GM23338 (cell line): Measurements from ENCODE around the gene GPR39. TPM values are rescaled to one million over a fixed set of nuclear protein-coding genes. Genes with fewer than 3 reads are reported as not detected.

Experiments used
- ATAC-seq: fragments of 200-7000 bp; cut with Tn5 transposase; 3 replicates; pipeline ENCODE4 v1.9.1; 2020
- DNase-seq: peaks from one replicate; pipeline ENCODE4 v3.0.0-alpha.2; 2015; ENCODE audit warnings: low spot score
- H2AFZ ChIP-seq: fragments of 200-600 bp; sonication (generic); 2 replicates; pipeline ENCODE4 v1.8.0; 2016; ENCODE audit warnings: antibody characterized with exemption, mild to moderate bottlenecking, moderate library complexity
- H3F3A ChIP-seq: fragments of 200-600 bp; sonication (generic); replicated peaks from 2 replicates; pipeline ENCODE4 v1.8.0; 2017; ENCODE audit warnings: antibody characterized with exemption, mixed run types, low read depth
- H3K27ac ChIP-seq: fragments of 200-600 bp; sonication (generic); 2 replicates; pipeline ENCODE4 v1.6.1; 2016; ENCODE audit warnings: low read depth
- H3K27me3 ChIP-seq: fragments of 200-600 bp; sonication (generic); 2 replicates; pipeline ENCODE4 v1.8.0; 2016; ENCODE audit warnings: mild to moderate bottlenecking, mixed run types, moderate library complexity; ENCODE audit not compliant: insufficient read depth
- H3K36me3 ChIP-seq: fragments of 200-600 bp; sonication (generic); 2 replicates; pipeline ENCODE4 v1.8.0; 2016; ENCODE audit warnings: mild to moderate bottlenecking; ENCODE audit not compliant: insufficient read depth
- H3K4me1 ChIP-seq: fragments of 200-600 bp; sonication (generic); 2 replicates; pipeline ENCODE4 v1.8.0; 2016; ENCODE audit warnings: mild to moderate bottlenecking, moderate library complexity; ENCODE audit not compliant: insufficient read depth
- H3K4me2 ChIP-seq: fragments of 200-600 bp; sonication (generic); 2 replicates; pipeline ENCODE4 v1.7.1; 2017; ENCODE audit warnings: mixed run types
- H3K4me3 ChIP-seq: fragments of 200-600 bp; sonication (generic); 2 replicates; pipeline ENCODE4 v1.6.1; 2016; ENCODE audit warnings: mixed run types
- H3K79me2 ChIP-seq: fragments of 200-600 bp; sonication (generic); replicated peaks from 2 replicates; pipeline ENCODE4 v1.8.0; 2017; ENCODE audit warnings: mild to moderate bottlenecking; ENCODE audit not compliant: insufficient read depth
- H3K9me2 ChIP-seq: fragments of 200-600 bp; sonication (generic); 2 replicates; pipeline ENCODE4 v1.8.0; 2017; ENCODE audit not compliant: insufficient read depth
- H4K20me1 ChIP-seq: fragments of 200-600 bp; sonication (generic); replicated peaks from 2 replicates; pipeline ENCODE4 v1.8.0; 2017; ENCODE audit warnings: mild to moderate bottlenecking; ENCODE audit not compliant: insufficient read depth
- H3K27ac Mint-ChIP-seq: 2 replicates; pipeline ENCODE4 v1.8.0; 2020; ENCODE audit warnings: inconsistent platforms, mild to moderate bottlenecking, moderate library complexity, mixed read lengths
- H3K27me3 Mint-ChIP-seq: 3 replicates; pipeline ENCODE4 v1.8.0; 2022; ENCODE audit warnings: low read depth, mild to moderate bottlenecking, moderate library complexity, mixed read lengths, inconsistent platforms; ENCODE audit not compliant: insufficient read depth, poor library complexity
- H3K36me3 Mint-ChIP-seq: 3 replicates; pipeline ENCODE4 v1.8.0; 2021; ENCODE audit warnings: low read depth, mild to moderate bottlenecking, inconsistent platforms, moderate library complexity, mixed read lengths
- H3K4me1 Mint-ChIP-seq: 3 replicates; pipeline ENCODE4 v1.8.0; 2020; ENCODE audit warnings: mild to moderate bottlenecking, inconsistent platforms, mixed read lengths
- H3K4me3 Mint-ChIP-seq: 3 replicates; pipeline ENCODE4 v1.8.0; 2021; ENCODE audit warnings: moderate library complexity, mild to moderate bottlenecking, inconsistent platforms, mixed read lengths
- H3K9me3 Mint-ChIP-seq: 3 replicates; pipeline ENCODE4 v1.8.0; 2020; ENCODE audit warnings: moderate library complexity, mild to moderate bottlenecking, inconsistent platforms, mixed read lengths
- CREB1 ChIP-seq: fragments of 250-450 bp; sonication (Bioruptor Pico); IDR thresholded peaks from 2 replicates; pipeline ENCODE4 v1.5.0; 2020; ENCODE audit warnings: low read depth, mild to moderate bottlenecking, moderate library complexity
- EZH2phosphoT487 ChIP-seq: fragments of 200-600 bp; sonication (generic); IDR thresholded peaks from one replicate; pipeline ENCODE4 v1.8.1; 2018; ENCODE audit warnings: antibody characterized with exemption; ENCODE audit not compliant: unreplicated experiment
- JUNB ChIP-seq: IDR thresholded peaks from one replicate; pipeline ENCODE4 v1.6.1; 2016; ENCODE audit warnings: antibody characterized with exemption; ENCODE audit not compliant: unreplicated experiment
- NANOG ChIP-seq: IDR thresholded peaks from 2 replicates; pipeline ENCODE4 v1.6.1; 2016; ENCODE audit warnings: antibody characterized with exemption, borderline replicate concordance
- STAT1 ChIP-seq: IDR thresholded peaks from one replicate; pipeline ENCODE4 v1.6.1; 2016; ENCODE audit warnings: antibody characterized with exemption; ENCODE audit not compliant: unreplicated experiment
- ZNF114 ChIP-seq: fragments of 250-450 bp; sonication (Bioruptor Pico); IDR thresholded peaks from 2 replicates; pipeline ENCODE4 v1.5.0; 2020; ENCODE audit warnings: mild to moderate bottlenecking, moderate library complexity
- ZNF331 ChIP-seq: fragments of 250-450 bp; sonication (Bioruptor Pico); IDR thresholded peaks from 2 replicates; pipeline ENCODE4 v1.5.0; 2020; ENCODE audit warnings: low read depth, mild to moderate bottlenecking, moderate library complexity
- polyA plus RNA-seq: library from polyadenylated mRNA; unstranded; fragments of >200 nt; fragmentation: Nextera tagmentation; extraction: Ambion mirVana; gene quantifications from 2 replicates; pipeline ENCODE4 v1.2.1, GENCODE V29; 2016
- total RNA-seq: library from RNA; depleted of rRNA; stranded (reverse); fragments of >200 nt; shearing (Covaris generic); gene quantifications from 2 replicates; pipeline ENCODE4 v1.2.3, GENCODE V29; 2014
- TF ChIP-seq, protein P1 (sequence below): IDR thresholded peaks from one replicate; pipeline ENCODE4 v1.6.1; 2018; ENCODE audit warnings: antibody characterized with exemption; ENCODE audit not compliant: unreplicated experiment
- TF ChIP-seq, protein P2 (sequence below), 2 experiments: fragments of 200-600 bp in 1 of 2; sonication (generic) in 1 of 2; conservative IDR thresholded peaks; 2 replicates each; pipeline versions ENCODE4 v1.5.1 to v1.6.1; 2016 to 2017; ENCODE audit warnings: antibody characterized with exemption in 2 of 2, low read depth in 2 of 2, mild to moderate bottlenecking in 2 of 2, moderate library complexity in 1 of 2
- TF ChIP-seq, protein P3 (sequence below): IDR thresholded peaks from 2 replicates; pipeline ENCODE4 v1.6.1; 2016; ENCODE audit warnings: antibody characterized with exemption

The GPR39 gene
- total and polyA plus RNA-seq, 2 experiments from 2014 or later = 0.55 to 1.9 TPM

DNA sequence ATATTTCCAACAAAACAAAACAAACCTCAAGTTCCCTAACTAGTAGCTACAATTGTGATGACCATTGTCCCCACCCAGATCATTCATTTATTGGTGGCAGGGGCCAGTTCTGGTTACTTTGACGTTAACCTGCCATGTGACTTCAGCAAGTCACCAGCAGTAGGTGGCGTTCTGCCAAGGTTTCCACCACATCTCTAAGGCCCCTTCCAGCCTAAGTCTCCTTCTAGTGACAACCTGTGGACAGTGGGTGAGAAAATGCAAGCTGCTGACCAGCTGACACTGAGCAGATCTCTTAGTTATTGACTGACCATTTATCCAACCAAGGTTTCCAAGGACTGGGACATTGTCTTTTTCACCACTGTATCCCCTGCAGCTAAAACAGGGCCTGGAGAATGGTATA, 98.4 kb downstream of the GPR39 start:
- Histone ChIP-seq H3K27me3 (no peaks in the 10 kb centered on the region), H3K4me1 (no peaks in the 10 kb centered on the region), H3K36me3 (no peaks in the 10 kb centered on the region), H3K9me2 (no peaks in the 10 kb centered on the region; the same call in 1 of the 2 replicates), H3K4me3 (no peak overlapping the region), H2AFZ (no peak overlapping the region), H3K79me2 (no peaks in the 10 kb centered on the region), H3K4me2 (no peak overlapping the region), H4K20me1 (no peaks in the 10 kb centered on the region), H3F3A (no peaks in the 10 kb centered on the region), H3K27ac (no peak overlapping the region)
- ATAC-seq (no peak), DNase-seq (no peak)
- TF ChIP-seq, protein P1, sequence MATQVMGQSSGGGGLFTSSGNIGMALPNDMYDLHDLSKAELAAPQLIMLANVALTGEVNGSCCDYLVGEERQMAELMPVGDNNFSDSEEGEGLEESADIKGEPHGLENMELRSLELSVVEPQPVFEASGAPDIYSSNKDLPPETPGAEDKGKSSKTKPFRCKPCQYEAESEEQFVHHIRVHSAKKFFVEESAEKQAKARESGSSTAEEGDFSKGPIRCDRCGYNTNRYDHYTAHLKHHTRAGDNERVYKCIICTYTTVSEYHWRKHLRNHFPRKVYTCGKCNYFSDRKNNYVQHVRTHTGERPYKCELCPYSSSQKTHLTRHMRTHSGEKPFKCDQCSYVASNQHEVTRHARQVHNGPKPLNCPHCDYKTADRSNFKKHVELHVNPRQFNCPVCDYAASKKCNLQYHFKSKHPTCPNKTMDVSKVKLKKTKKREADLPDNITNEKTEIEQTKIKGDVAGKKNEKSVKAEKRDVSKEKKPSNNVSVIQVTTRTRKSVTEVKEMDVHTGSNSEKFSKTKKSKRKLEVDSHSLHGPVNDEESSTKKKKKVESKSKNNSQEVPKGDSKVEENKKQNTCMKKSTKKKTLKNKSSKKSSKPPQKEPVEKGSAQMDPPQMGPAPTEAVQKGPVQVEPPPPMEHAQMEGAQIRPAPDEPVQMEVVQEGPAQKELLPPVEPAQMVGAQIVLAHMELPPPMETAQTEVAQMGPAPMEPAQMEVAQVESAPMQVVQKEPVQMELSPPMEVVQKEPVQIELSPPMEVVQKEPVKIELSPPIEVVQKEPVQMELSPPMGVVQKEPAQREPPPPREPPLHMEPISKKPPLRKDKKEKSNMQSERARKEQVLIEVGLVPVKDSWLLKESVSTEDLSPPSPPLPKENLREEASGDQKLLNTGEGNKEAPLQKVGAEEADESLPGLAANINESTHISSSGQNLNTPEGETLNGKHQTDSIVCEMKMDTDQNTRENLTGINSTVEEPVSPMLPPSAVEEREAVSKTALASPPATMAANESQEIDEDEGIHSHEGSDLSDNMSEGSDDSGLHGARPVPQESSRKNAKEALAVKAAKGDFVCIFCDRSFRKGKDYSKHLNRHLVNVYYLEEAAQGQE = no peak
- TF ChIP-seq NANOG = no peak
- TF ChIP-seq, protein P2, sequence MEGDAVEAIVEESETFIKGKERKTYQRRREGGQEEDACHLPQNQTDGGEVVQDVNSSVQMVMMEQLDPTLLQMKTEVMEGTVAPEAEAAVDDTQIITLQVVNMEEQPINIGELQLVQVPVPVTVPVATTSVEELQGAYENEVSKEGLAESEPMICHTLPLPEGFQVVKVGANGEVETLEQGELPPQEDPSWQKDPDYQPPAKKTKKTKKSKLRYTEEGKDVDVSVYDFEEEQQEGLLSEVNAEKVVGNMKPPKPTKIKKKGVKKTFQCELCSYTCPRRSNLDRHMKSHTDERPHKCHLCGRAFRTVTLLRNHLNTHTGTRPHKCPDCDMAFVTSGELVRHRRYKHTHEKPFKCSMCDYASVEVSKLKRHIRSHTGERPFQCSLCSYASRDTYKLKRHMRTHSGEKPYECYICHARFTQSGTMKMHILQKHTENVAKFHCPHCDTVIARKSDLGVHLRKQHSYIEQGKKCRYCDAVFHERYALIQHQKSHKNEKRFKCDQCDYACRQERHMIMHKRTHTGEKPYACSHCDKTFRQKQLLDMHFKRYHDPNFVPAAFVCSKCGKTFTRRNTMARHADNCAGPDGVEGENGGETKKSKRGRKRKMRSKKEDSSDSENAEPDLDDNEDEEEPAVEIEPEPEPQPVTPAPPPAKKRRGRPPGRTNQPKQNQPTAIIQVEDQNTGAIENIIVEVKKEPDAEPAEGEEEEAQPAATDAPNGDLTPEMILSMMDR (conservative IDR thresholded peaks at IDR 0.05; ENCODE audit: low read depth in 2 of 2) = peak in 1 of 2 experiments; percentile 40; a peak in 2 of 4 replicates
- no peak for TF ChIP-seq ZNF331 (CRISPR knock-in tag)
- Mint-ChIP-seq H3K4me3 (no peak overlapping the region), H3K4me1 (no peaks in the 10 kb centered on the region), H3K9me3 (no peaks in the 10 kb centered on the region), H3K36me3 (no peaks in the 10 kb centered on the region), H3K27ac (no peak overlapping the region), H3K27me3 (no peaks in the 10 kb centered on the region)

DNA sequence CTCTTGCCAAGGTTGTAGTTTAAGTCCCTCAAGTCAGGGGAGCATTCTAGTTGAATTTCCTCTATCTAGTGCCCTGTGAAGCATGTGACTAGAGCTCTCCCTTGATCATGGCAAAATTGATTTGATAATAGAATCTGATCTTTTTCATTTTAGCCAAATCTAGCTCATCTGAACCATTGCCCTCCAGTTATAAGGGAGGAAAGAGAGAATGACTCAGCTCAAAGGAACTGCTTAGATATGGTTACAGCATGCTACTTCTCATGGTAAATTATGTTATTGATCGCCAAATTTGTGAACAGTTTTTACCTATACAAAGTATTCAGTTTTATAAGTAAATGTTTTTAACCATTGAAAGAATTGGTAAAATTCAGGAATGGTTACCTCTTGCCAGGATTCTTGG, 100.8 kb downstream of the GPR39 start:
- Histone ChIP-seq H3F3A (no peaks in the 10 kb centered on the region), H3K27me3 (no peaks in the 10 kb centered on the region), H3K4me2 (no peak overlapping the region), H2AFZ (no peak overlapping the region), H3K4me3 (no peak overlapping the region), H3K9me2 (no peaks in the 10 kb centered on the region; the same call in 1 of the 2 replicates), H3K36me3 (no peaks in the 10 kb centered on the region), H4K20me1 (no peaks in the 10 kb centered on the region), H3K4me1 (peaks cover 3% of the 10 kb centered on the region; the same call in 1 of the 2 replicates), H3K79me2 (no peaks in the 10 kb centered on the region), H3K27ac (no peak overlapping the region)
- no peak for ATAC-seq
- Mint-ChIP-seq H3K9me3 (no peaks in the 10 kb centered on the region), H3K4me3 (no peak overlapping the region), H3K4me1 (peaks cover 5% of the 10 kb centered on the region; the same call in 1 of the 3 replicates), H3K36me3 (no peaks in the 10 kb centered on the region), H3K27ac (no peak overlapping the region), H3K27me3 (no peaks in the 10 kb centered on the region)
- DNase-seq = no peak
- TF ChIP-seq STAT1 (no peak), NANOG (no peak), CREB1 (CRISPR knock-in tag) (no peak), JUNB (no peak), EZH2phosphoT487 (no peak), ZNF331 (CRISPR knock-in tag) (no peak), ZNF114 (CRISPR knock-in tag) (no peak)
- TF ChIP-seq, protein P3, sequence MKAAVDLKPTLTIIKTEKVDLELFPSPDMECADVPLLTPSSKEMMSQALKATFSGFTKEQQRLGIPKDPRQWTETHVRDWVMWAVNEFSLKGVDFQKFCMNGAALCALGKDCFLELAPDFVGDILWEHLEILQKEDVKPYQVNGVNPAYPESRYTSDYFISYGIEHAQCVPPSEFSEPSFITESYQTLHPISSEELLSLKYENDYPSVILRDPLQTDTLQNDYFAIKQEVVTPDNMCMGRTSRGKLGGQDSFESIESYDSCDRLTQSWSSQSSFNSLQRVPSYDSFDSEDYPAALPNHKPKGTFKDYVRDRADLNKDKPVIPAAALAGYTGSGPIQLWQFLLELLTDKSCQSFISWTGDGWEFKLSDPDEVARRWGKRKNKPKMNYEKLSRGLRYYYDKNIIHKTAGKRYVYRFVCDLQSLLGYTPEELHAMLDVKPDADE = no peak
- TF ChIP-seq, protein P1 = no peak
- TF ChIP-seq, protein P2 (conservative IDR thresholded peaks at IDR 0.05; ENCODE audit: low read depth in 2 of 2) = no peak
